ENCODE results near the gene TRAF3IP3.

Gene TRAF3IP3

GRCh38 chr1:209738270-209738669 is 17.6 kb upstream of the TRAF3IP3 start:
- TF ChIP-seq TAF1 (IDR thresholded peaks at IDR 0.05; ENCODE audit: low read depth) (no peak), RAD21 (IDR thresholded peaks at IDR 0.05; ENCODE audit: low read depth) (no peak), USF1 (IDR thresholded peaks at IDR 0.05) (no peak), EP300 (IDR thresholded peaks at IDR 0.05; ENCODE audit: borderline replicate concordance) (no peak), TEAD4 (IDR thresholded peaks at IDR 0.05) (no peak), REST (IDR thresholded peaks at IDR 0.05; ENCODE audit: low read depth) (no peak)

- TF ChIP-seq NFIC (IDR thresholded peaks at IDR 0.05) = no peak
- no peak for TF ChIP-seq TCF12 (IDR thresholded peaks at IDR 0.05; ENCODE audit: low read depth)
- TF ChIP-seq TEAD4 (IDR thresholded peaks at IDR 0.05) = no peak
- no peak for TF ChIP-seq TAF1 (IDR thresholded peaks at IDR 0.05; ENCODE audit: low read depth)
- no peak for TF ChIP-seq USF1 (IDR thresholded peaks at IDR 0.05)
- no peak for TF ChIP-seq ZBTB7A (IDR thresholded peaks at IDR 0.05; ENCODE audit: low read depth)
- TF ChIP-seq CEBPB (IDR thresholded peaks at IDR 0.05) = no peak
- no peak for TF ChIP-seq YY1 (IDR thresholded peaks at IDR 0.05; ENCODE audit: low read depth)
- TF ChIP-seq RAD21 (IDR thresholded peaks at IDR 0.05; ENCODE audit: low read depth) = no peak
- no peak for TF ChIP-seq FOXM1 (IDR thresholded peaks at IDR 0.05; ENCODE audit: borderline replicate concordance, low read depth)
- no peak for TF ChIP-seq EGR1 (IDR thresholded peaks at IDR 0.05)
- TF ChIP-seq CREB1 (IDR thresholded peaks at IDR 0.05; ENCODE audit: low read depth) = no peak
- no peak for TF ChIP-seq EP300 (IDR thresholded peaks at IDR 0.05; ENCODE audit: borderline replicate concordance)
- TF ChIP-seq REST (IDR thresholded peaks at IDR 0.05; ENCODE audit: low read depth) = no peak
Measured at GRCh38 chr1:209741193-209741592, 14.7 kb upstream of the TRAF3IP3 start.

GRCh38 chr1:209741889-209742288 is 14.0 kb upstream of the TRAF3IP3 start:
- no peak for TF ChIP-seq USF1 (IDR thresholded peaks at IDR 0.05)
- TF ChIP-seq EP300 (IDR thresholded peaks at IDR 0.05; ENCODE audit: borderline replicate concordance) = no peak
- no peak for TF ChIP-seq FOXM1 (IDR thresholded peaks at IDR 0.05; ENCODE audit: borderline replicate concordance, low read depth)

- TF ChIP-seq CEBPB (IDR thresholded peaks at IDR 0.05) = no peak
- no peak for TF ChIP-seq TEAD4 (IDR thresholded peaks at IDR 0.05)
- no peak for TF ChIP-seq EP300 (IDR thresholded peaks at IDR 0.05; ENCODE audit: borderline replicate concordance)
- TF ChIP-seq USF1 (IDR thresholded peaks at IDR 0.05) = no peak
- no peak for TF ChIP-seq MAX (IDR thresholded peaks at IDR 0.05)
- TF ChIP-seq TCF12 (IDR thresholded peaks at IDR 0.05; ENCODE audit: low read depth) = no peak
- no peak for TF ChIP-seq NFIC (IDR thresholded peaks at IDR 0.05)
Measured at GRCh38 chr1:209742409-209743144, 13.3 kb upstream of the TRAF3IP3 start.

- no peak for TF ChIP-seq EGR1 (IDR thresholded peaks at IDR 0.05)
- no peak for TF ChIP-seq USF1 (IDR thresholded peaks at IDR 0.05)
- no peak for TF ChIP-seq TAF1 (IDR thresholded peaks at IDR 0.05; ENCODE audit: low read depth)
- TF ChIP-seq NFIC (IDR thresholded peaks at IDR 0.05) = no peak
- TF ChIP-seq TCF12 (IDR thresholded peaks at IDR 0.05; ENCODE audit: low read depth) = no peak
- no peak for TF ChIP-seq RAD21 (IDR thresholded peaks at IDR 0.05; ENCODE audit: low read depth)
- no peak for TF ChIP-seq CEBPB (IDR thresholded peaks at IDR 0.05)
- no peak for TF ChIP-seq TEAD4 (IDR thresholded peaks at IDR 0.05)
Measured at GRCh38 chr1:209743145-209743482, 12.7 kb upstream of the TRAF3IP3 start.
